KBM-7 (cell line): ENCODE data around the gene C3orf20.
"Not testable (repeated sequence)": the region's sequence is repeated elsewhere in the genome, so short reads cannot be mapped to it uniquely, and the experiment has no call there.

Source experiments
- DNase-seq: peaks from one replicate; pipeline ENCODE4 v3.0.0-alpha.2; 2015
- in situ Hi-C: fragments of 300-500 bp; cut with MboI; formaldehyde crosslinking; loops from 2 replicates; pipeline ENCODE4 v1.14.3; 2020; ENCODE audit warnings: low sequenced_read_pairs, low pct_unique_long_range_greater_than_20kb, mixed read lengths

C3orf20 gene

GRCh38 chr3:14647976-14648955 is 26.7 kb upstream of the C3orf20 start:
- peak; percentile 19 for DNase-seq
- in situ Hi-C loops = no loop called here

GRCh38 chr3:14649466-14649865 is 25.5 kb upstream of the C3orf20 start:
- in situ Hi-C loops = no loop called here
- no peak for DNase-seq

DNA sequence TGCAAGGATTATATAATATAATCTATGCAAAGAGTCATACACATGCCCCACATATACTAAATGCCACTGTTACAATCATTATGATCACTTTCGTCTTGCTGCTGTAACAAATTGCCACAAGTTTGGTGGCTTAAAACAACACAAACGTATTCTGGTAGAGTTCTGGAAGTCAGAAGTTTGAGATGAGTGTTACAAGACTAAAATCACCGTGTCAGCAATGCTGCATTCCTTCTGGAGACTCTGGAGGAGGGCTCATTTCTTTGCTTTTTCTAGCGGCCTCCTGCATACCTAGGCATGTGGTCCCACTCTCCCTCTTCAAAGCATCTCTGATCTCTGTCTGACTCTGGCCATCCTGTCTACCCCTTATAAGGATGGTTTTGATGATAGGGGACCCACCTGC is 24.7 kb upstream of the C3orf20 start:
- in situ Hi-C loops = no loop called here
- DNase-seq = no peak

DNA sequence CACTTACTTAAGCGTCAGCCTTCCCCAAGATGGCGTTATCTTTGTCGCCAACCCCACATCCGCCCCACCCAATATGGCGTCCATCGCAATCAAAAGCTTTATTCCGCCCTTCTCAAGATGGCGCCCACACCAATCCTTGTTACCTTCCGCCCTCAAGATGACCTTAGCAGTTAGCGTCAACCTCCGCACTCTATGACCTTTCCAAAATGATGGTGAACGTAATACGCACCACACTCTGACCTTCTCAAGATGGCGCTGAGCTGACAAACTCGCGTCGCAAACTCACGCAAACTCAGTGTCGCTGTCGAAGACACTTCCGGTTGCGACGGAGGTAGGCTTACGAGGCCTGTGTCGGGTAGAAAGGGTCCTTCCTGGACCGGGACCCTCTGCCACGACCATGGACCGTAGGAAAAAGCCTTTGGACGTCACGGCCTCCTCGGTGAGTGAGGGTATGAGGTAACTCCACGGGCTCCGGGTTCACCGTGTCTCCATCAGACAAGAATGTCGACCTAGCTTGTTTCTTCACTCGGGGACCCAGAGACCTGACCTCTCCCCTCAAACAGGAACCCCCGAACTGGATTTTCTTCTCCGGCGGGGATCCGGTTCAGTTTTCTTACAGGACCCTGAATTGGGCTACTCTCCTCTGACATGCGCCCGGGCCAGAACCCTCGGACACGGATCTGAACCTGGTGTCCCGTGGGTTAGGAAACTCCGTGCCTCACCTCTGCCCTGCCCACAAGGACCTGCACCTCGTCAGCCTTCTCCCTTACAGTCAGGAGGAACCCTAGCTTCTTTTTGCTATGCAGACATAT is 23.3 kb upstream of the C3orf20 start, which contains the start of gene CCDC174:
CCDC174 (plus strand) TSS at position 323 of the 812 bp plus-strand sequence; CDS start at position 398, 75 bp downstream.
- DNase-seq = peak; percentile 100
- in situ Hi-C loops = no loop called here

GRCh38 chr3:14652360-14652907 is 22.5 kb upstream of the C3orf20 start:
- DNase-seq, in situ Hi-C loops: not testable (repeated sequence)

DNA sequence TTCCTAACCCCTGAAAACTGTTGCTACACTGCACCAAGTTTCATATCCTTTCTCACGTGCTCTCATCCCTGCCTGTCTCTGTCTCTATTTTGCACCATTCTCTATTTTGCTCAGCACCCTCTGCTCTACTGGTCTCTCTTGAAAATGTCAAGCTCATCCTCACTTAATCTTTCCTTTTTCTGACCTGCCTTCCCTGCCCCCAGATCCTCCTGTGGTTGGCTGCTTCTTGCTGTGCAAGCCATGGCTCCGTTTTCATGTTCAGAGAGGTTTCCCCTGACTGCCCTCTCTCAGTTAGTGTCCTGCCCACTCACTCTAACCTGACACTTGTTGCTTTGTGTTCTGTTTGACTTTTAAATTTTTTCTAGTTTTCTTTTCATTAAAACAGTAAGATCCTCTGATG is 17.4 kb upstream of the C3orf20 start:
- DNase-seq = no peak
- in situ Hi-C loops = no loop called here

DNA sequence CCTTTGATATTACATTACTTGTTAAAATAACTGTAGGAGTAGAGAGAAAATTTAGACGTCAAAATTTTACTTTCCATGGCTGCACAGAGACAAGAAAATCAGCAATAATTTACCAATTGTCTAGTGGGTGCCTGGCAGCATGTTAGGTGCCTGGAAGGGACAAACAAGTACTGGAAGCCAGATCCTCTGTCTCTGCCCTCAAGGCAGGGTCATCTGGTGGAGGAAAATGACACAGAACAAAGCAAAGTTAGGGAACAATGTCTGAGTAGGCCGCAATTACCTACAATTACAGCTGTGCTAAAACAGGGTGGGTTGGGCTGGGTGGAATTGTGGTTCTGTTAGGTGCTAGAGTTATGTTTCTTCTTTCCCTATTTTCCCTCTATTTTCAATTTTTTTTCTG is 16.0 kb upstream of the C3orf20 start:
- DNase-seq = no peak
- in situ Hi-C loops = no loop called here

- no peak for DNase-seq
- in situ Hi-C loops = loop anchor here (10.0 kb wide), 1 partner anchor 264 kb away; no protein-coding TSS in a partner anchor
Observed at GRCh38 chr3:14660942-14661341, 14.0 kb upstream of the C3orf20 start.

- DNase-seq = no peak
- in situ Hi-C loops = loop anchor here (10.0 kb wide), 1 partner anchor 261 kb away; no protein-coding TSS in a partner anchor
Observed at GRCh38 chr3:14663396-14664135, 11.4 kb upstream of the C3orf20 start.

GRCh38 chr3:14664170-14664569 is 10.8 kb upstream of the C3orf20 start:
- DNase-seq = no peak
- in situ Hi-C loops = loop anchor here (10.0 kb wide), 1 partner anchor 261 kb away; no protein-coding TSS in a partner anchor

DNA sequence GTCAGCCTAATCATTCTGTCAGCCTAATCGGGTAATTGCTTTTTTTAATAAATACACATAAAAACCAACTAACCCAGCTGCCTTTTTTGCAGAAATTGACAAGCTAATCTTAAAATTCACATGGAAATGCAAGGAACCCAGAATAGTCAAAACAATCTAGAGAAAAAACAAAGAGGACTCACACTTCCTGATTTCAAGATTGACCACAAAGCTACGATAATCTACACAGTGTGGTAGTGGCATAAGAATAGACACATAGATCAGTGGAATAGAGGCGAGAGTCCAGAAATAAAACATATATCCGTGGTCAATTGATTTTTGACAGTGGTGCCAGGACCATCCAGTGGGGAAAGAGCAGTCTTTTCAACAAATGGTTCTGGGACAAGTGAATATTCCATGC is 2.4 kb upstream of the C3orf20 start:
- in situ Hi-C loops = no loop called here
- no peak for DNase-seq

GRCh38 chr3:14676881-14677280 is 1.9 kb downstream of the C3orf20 start:
- in situ Hi-C loops = no loop called here
- no peak for DNase-seq

DNA sequence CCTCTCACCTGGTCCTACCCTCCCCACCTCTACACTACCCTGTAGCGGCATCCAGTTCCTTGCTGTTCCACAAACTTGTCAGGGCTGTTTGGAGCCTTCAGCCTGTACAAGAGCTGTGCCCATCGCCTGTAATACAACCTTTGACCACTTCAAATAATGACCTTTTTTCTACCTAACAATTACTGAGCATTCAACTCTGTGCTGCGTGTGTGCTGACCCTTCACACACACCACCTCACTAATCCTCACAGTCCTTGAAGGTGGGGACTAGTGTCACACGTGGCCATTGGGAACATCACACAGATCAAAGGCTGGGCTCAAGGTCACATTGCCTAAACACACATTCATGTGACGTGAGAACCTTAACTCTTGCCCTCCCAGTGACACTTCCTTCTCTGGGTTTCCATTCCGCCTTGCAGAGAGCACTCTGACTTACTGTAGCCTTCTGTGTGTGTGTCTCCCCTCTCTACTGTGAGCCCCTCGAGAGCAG is 3.1 kb downstream of the C3orf20 start:
- in situ Hi-C loops = no loop called here
- DNase-seq = no peak

- no peak for DNase-seq
- in situ Hi-C loops = no loop called here
Observed at GRCh38 chr3:14680115-14680514, 5.2 kb downstream of the C3orf20 start.

GRCh38 chr3:14680716-14681115 is 5.8 kb downstream of the C3orf20 start:
- no peak for DNase-seq
- in situ Hi-C loops = no loop called here

DNA sequence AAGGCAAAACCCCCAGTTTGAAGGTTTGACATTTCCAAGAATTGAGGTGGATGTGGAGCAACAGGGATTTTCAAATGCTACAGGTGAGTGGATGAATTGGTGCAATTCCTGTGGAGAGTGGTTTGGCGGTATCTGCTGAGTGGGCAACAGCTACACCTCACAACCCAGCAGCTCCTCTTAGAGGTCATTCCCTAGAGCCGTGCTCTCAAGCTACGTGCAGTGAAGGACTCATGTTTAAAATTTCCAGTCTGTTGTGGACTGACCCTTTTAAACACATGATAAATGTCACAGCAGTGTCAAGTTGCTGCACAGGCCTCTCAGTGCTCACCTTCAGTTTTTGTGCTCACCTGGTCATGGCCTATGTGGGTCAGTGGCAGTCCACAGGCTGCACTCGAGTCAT is 9.5 kb downstream of the C3orf20 start:
- in situ Hi-C loops = no loop called here
- DNase-seq = no peak

DNA sequence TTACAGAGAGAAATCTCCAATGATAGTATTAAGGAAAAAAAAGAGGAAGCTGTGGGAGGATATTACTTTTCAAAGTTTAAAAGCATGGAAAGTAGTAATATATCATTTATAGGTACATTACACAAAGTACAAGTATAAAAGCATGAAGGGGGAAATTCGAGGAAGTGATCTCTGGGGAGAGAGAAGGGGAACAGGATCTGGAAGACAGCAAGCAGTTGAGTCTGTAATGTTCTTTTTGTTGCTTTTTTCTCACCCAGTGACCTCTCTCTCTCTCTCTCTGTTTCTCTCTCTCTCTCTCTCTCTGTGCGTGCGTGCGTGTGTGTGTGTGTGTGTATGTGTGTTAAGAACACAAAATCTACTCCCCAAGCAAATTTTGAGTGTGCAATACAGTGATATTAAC is 10.2 kb downstream of the C3orf20 start:
- DNase-seq = peak; percentile 55
- in situ Hi-C loops = no loop called here

- DNase-seq = no peak
- in situ Hi-C loops = no loop called here
Observed at GRCh38 chr3:14687360-14687759, 12.4 kb downstream of the C3orf20 start.

DNA sequence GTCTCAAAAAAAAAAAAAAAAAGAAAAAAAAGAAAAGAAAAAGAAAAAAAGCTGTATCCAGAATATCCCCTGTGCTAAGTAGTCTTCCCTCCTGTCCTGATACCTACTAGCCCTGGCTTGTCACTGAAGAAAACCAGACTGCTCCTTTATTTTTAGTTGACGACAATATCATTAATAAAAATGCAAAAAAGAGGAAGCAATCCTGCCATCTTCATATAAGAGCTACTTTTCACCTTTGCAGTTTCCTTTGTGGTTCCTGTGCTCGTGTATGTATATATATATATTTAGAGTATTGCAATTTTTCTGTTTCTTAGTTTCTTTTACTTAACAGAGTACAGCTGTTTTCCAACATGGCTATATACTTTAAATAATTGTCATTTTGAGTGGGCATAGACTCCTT is 13.6 kb downstream of the C3orf20 start:
- in situ Hi-C loops = no loop called here
- peak; percentile 19 for DNase-seq
